MCF 10A (cell line): ENCODE measurements around the gene CFAP77. TPM values are rescaled to one million over a fixed set of nuclear protein-coding genes. Genes with fewer than 3 reads are reported as not detected.

Source experiments
- BruUV-seq: library from RNA; stranded (reverse); fragments of 400-500 nt; replicated peaks from 2 replicates; lab custom pipeline; 2021; lab: Mats Ljungman, UMichigan
- CTCF ChIA-PET: fragments of 300-600 bp; sonication (Branson Sonifier 250); formaldehyde crosslinking; extraction: SDS; loops from one replicate; lab custom pipeline; 2021; ENCODE audit warnings: antibody characterized with exemption, inconsistent platforms; lab: Yijun Ruan, JAX
- POLR2A ChIA-PET: fragments of 300-600, 350-650 bp; sonication (Branson Sonifier 250); formaldehyde crosslinking; extraction: SDS; loops from one replicate; lab custom pipeline; 2020; ENCODE audit warnings: antibody characterized with exemption, inconsistent platforms; lab: Yijun Ruan, JAX
- DNase-seq: peaks from one replicate; pipeline ENCODE4 v3.0.0-alpha.2; 2018; ENCODE audit not compliant: unreplicated experiment
- H3K27ac Mint-ChIP-seq: one replicate; pipeline ENCODE4 v1.8.0; 2022; ENCODE audit warnings: mild to moderate bottlenecking, low read depth, mixed read lengths; ENCODE audit not compliant: unreplicated experiment
- H3K27me3 Mint-ChIP-seq: one replicate; pipeline ENCODE4 v1.8.0; 2022; ENCODE audit warnings: mixed read lengths; ENCODE audit not compliant: insufficient read depth, unreplicated experiment
- H3K36me3 Mint-ChIP-seq: one replicate; pipeline ENCODE4 v1.8.0; 2022; ENCODE audit warnings: mild to moderate bottlenecking, moderate library complexity, mixed read lengths; ENCODE audit not compliant: insufficient read depth, unreplicated experiment
- H3K4me1 Mint-ChIP-seq: one replicate; pipeline ENCODE4 v1.8.0; 2022; ENCODE audit warnings: mixed read lengths; ENCODE audit not compliant: insufficient read depth, unreplicated experiment
- H3K4me3 Mint-ChIP-seq: one replicate; pipeline ENCODE4 v1.8.0; 2022; ENCODE audit warnings: mild to moderate bottlenecking, moderate library complexity, mixed read lengths; ENCODE audit not compliant: unreplicated experiment
- H3K9me3 Mint-ChIP-seq: one replicate; pipeline ENCODE4 v1.8.0; 2022; ENCODE audit warnings: mixed read lengths; ENCODE audit not compliant: unreplicated experiment
- CTCF ChIP-seq: fragments of 200-600 bp; IDR thresholded peaks from one replicate; pipeline ENCODE4 v1.8.0; 2022; ENCODE audit warnings: antibody characterized with exemption, mild to moderate bottlenecking; ENCODE audit not compliant: unreplicated experiment
- intact Hi-C: fragments of 100-400 bp; cut with micrococcal nuclease; formaldehyde crosslinking; loops from 2 replicates; pipeline ENCODE4 v1.14.1; 2022
- total RNA-seq: library from RNA; stranded (reverse); gene quantifications from 2 replicates; pipeline ENCODE4 v1.2.3, GENCODE V29; 2022

CFAP77 gene
- total RNA-seq, 1 experiment from 2014 or later = not detected

GRCh38 chr9:132458432-132458831 is 48.4 kb downstream of the CFAP77 start:
- Mint-ChIP-seq H3K9me3 (no peaks in the 10 kb centered on the region), H3K27me3 (no peaks in the 10 kb centered on the region), H3K4me1 (peaks cover 6% of the 10 kb centered on the region), H3K36me3 (no peaks in the 10 kb centered on the region), H3K4me3 (no peak overlapping the region), H3K27ac (no peak overlapping the region)
- CTCF ChIA-PET = no interaction called here
- intact Hi-C loops = no loop called here
- TF ChIP-seq CTCF = no peak
- no TSS peak for BruUV-seq
- DNase-seq = no peak
- POLR2A ChIA-PET = no interaction called here

- no TSS peak for BruUV-seq
- POLR2A ChIA-PET = no interaction called here
- H3K9me3 Mint-ChIP-seq = no peaks in the 10 kb centered on the region
- H3K4me3 Mint-ChIP-seq = no peak overlapping the region
- H3K27me3 Mint-ChIP-seq = no peaks in the 10 kb centered on the region
- no peaks in the 10 kb centered on the region for H3K36me3 Mint-ChIP-seq
- intact Hi-C loops = no loop called here
- TF ChIP-seq CTCF = no peak
- no peak for DNase-seq
- CTCF ChIA-PET = no interaction called here
- peaks cover 6% of the 10 kb centered on the region for H3K4me1 Mint-ChIP-seq
- no peak overlapping the region for H3K27ac Mint-ChIP-seq
Observed at GRCh38 chr9:132459661-132460060, 49.6 kb downstream of the CFAP77 start.

- CTCF ChIA-PET = no interaction called here
- BruUV-seq = no TSS peak
Observed at GRCh38 chr9:132460240-132460639, 50.2 kb downstream of the CFAP77 start.

GRCh38 chr9:132461281-132461896 is 51.4 kb downstream of the CFAP77 start:
- Mint-ChIP-seq H3K27ac (no peak overlapping the region), H3K4me3 (no peak overlapping the region), H3K27me3 (peaks cover 15% of the 10 kb centered on the region), H3K9me3 (no peaks in the 10 kb centered on the region), H3K36me3 (no peaks in the 10 kb centered on the region), H3K4me1 (peaks cover 1% of the 10 kb centered on the region)
- ChIA-PET POLR2A (no interaction called here), CTCF (no interaction called here)
- no peak for DNase-seq
- BruUV-seq = no TSS peak
- TF ChIP-seq CTCF = no peak
- intact Hi-C loops = no loop called here

More at GRCh38 chr9:132460240-132460639, 50.2 kb downstream of the CFAP77 start:
- POLR2A ChIA-PET = no interaction called here
- Mint-ChIP-seq H3K27ac (no peak overlapping the region), H3K4me1 (peaks cover 6% of the 10 kb centered on the region), H3K36me3 (no peaks in the 10 kb centered on the region), H3K9me3 (no peaks in the 10 kb centered on the region), H3K27me3 (peaks cover 4% of the 10 kb centered on the region), H3K4me3 (no peak overlapping the region)
- TF ChIP-seq CTCF = no peak
- no peak for DNase-seq
- intact Hi-C loops = no loop called here
